Nephron progenitor cell (in vitro differentiated cells): ENCODE measurements around the gene PACRGL.

Source experiments
- DNase-seq: peaks from one replicate; pipeline ENCODE4 v3.0.0; 2021
- H3K27ac Mint-ChIP-seq: 2 replicates; pipeline ENCODE4 v1.8.0; 2021; ENCODE audit warnings: mild to moderate bottlenecking, moderate library complexity, mixed read lengths
- H3K27me3 Mint-ChIP-seq: 2 replicates; pipeline ENCODE4 v1.8.0; 2021; ENCODE audit warnings: mild to moderate bottlenecking, low read depth, mixed read lengths; ENCODE audit not compliant: poor library complexity
- H3K36me3 Mint-ChIP-seq: 2 replicates; pipeline ENCODE4 v1.8.0; 2021; ENCODE audit warnings: low read depth, mixed read lengths
- H3K4me1 Mint-ChIP-seq: 2 replicates; pipeline ENCODE4 v1.8.0; 2021; ENCODE audit warnings: mixed read lengths
- H3K4me3 Mint-ChIP-seq: 2 replicates; pipeline ENCODE4 v1.8.0; 2021; ENCODE audit warnings: mild to moderate bottlenecking, moderate library complexity, mixed read lengths
- H3K9me3 Mint-ChIP-seq: 2 replicates; pipeline ENCODE4 v1.8.0; 2021; ENCODE audit warnings: mild to moderate bottlenecking, moderate library complexity, mixed read lengths
- TF ChIP-seq, protein P1 (sequence below): fragments of 200-600 bp; sonication (generic); IDR thresholded peaks from 2 replicates; pipeline ENCODE4 v1.5.0; 2021; ENCODE audit warnings: antibody characterized with exemption

PACRGL gene

DNA sequence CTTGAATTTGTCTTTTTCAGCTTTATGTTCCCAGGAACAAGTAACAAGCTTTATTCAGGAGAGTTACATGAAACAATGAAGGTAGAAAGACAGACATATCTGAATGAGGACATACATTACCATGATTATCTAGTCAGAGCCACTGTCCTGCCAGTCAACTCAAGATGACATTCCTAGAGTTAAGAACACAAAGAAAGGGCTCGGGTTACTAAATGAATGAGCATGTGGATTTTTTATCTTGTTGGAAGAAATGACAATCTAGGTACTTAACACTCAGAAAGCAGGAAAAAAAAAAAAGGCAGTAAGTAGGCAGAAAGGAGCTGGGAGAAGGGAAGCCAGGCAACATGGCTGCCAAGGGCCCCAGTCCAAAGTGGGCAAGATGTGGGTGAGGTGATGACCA, 28.0 kb upstream of the PACRGL start:
- Mint-ChIP-seq H3K9me3 (peaks cover 20% of the 10 kb centered on the region), H3K4me1 (peaks cover 39% of the 10 kb centered on the region), H3K27ac (no peak overlapping the region), H3K27me3 (peaks cover 3% of the 10 kb centered on the region), H3K4me3 (no peak overlapping the region), H3K36me3 (peaks cover 5% of the 10 kb centered on the region)
- TF ChIP-seq, protein P1, sequence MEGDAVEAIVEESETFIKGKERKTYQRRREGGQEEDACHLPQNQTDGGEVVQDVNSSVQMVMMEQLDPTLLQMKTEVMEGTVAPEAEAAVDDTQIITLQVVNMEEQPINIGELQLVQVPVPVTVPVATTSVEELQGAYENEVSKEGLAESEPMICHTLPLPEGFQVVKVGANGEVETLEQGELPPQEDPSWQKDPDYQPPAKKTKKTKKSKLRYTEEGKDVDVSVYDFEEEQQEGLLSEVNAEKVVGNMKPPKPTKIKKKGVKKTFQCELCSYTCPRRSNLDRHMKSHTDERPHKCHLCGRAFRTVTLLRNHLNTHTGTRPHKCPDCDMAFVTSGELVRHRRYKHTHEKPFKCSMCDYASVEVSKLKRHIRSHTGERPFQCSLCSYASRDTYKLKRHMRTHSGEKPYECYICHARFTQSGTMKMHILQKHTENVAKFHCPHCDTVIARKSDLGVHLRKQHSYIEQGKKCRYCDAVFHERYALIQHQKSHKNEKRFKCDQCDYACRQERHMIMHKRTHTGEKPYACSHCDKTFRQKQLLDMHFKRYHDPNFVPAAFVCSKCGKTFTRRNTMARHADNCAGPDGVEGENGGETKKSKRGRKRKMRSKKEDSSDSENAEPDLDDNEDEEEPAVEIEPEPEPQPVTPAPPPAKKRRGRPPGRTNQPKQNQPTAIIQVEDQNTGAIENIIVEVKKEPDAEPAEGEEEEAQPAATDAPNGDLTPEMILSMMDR: no peak
- DNase-seq: no peak

DNA sequence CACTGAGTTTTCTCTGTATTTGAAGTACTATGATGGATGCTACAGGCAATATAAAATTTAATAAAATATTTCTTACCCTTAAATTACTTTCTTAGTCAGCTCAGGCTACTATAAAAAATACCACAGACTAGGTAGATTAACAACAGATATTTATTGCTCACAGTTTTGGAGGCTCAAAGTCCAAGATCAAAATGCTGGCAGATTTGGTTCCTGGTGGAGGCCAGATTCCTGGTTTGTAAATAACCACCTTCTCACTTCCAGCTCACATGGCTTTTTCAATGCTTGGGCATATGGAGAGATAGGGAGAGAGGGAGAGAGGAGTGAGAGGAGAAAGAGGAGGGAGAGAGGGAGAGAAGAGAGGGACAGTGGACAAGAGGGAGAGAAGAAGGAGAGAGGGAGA, 24.5 kb upstream of the PACRGL start:
- H3K36me3 Mint-ChIP-seq: peaks cover 7% of the 10 kb centered on the region
- TF ChIP-seq, protein P1: no peak
- peaks cover 20% of the 10 kb centered on the region for H3K9me3 Mint-ChIP-seq
- H3K27ac Mint-ChIP-seq: peak overlapping the region; percentile 97
- no peak for DNase-seq
- peaks cover 41% of the 10 kb centered on the region for H3K4me1 Mint-ChIP-seq
- H3K27me3 Mint-ChIP-seq: peaks cover 3% of the 10 kb centered on the region
- no peak overlapping the region for H3K4me3 Mint-ChIP-seq

DNA sequence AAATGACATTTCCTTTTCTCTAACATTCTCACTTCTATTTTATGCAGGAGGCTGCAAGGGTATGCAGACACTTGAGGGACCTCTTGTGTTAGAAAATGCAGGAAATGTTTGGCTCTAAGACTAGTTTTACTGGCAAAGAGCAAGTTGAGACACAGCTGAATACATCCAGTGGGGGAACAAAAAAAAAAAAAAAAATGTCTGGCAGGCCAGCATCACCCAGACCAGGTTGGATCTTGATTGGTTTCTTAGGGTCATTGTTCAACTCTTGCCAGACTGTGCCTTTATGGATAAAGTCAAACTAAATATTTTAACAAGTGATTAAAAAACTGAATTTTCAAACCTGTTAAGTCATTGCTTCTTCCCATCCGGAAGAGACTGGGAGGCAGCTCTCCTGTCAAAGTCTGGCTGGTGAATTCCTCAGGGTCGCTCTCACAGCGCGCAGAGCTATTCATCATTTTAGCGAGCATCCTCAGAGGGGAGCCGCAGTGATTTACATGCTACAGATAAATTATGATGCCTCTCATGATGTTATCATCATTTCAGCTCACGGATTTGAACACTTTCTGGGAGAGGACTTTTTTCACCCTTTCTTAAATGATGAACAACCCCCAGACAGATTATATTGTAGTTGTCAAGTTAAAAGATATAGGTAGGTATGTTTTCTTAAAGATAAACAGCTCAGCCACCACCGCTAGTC, 23.6 kb upstream of the PACRGL start:
- H3K27me3 Mint-ChIP-seq: peaks cover 3% of the 10 kb centered on the region

DNA sequence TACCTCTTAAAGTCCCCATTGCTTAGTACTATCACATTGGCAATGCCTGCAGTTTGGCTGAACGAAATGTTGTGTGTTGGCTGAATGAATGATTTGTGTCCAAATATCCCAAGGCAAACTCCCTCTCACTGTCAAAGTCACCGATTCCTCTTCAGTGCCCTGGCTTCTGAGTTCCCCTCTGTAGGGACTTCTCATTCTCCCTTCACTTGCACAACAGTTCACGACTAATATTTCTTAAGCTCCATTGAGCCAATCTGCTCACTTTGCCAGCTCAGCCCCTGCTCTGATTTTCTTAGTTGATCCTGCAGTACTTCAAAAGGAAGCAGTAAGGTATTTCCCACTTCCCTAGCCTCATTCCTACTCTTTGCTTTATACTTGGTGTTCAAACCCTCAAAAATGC, 21.9 kb upstream of the PACRGL start:
- Mint-ChIP-seq H3K36me3 (peaks cover 13% of the 10 kb centered on the region), H3K27ac (no peak overlapping the region), H3K27me3 (no peaks in the 10 kb centered on the region), H3K4me1 (peaks cover 36% of the 10 kb centered on the region), H3K4me3 (no peak overlapping the region), H3K9me3 (peaks cover 17% of the 10 kb centered on the region)
- no peak for DNase-seq
- TF ChIP-seq, protein P1: no peak

More for the DNA sequence above, 23.6 kb upstream of the PACRGL start:
- peaks cover 18% of the 10 kb centered on the region for H3K9me3 Mint-ChIP-seq
- TF ChIP-seq, protein P1: no peak
- H3K4me1 Mint-ChIP-seq: peaks cover 41% of the 10 kb centered on the region
- DNase-seq: peak; percentile 30
- H3K27ac Mint-ChIP-seq: peak overlapping the region; percentile 97
- H3K4me3 Mint-ChIP-seq: peak overlapping the region; percentile 29
- peaks cover 9% of the 10 kb centered on the region for H3K36me3 Mint-ChIP-seq

DNA sequence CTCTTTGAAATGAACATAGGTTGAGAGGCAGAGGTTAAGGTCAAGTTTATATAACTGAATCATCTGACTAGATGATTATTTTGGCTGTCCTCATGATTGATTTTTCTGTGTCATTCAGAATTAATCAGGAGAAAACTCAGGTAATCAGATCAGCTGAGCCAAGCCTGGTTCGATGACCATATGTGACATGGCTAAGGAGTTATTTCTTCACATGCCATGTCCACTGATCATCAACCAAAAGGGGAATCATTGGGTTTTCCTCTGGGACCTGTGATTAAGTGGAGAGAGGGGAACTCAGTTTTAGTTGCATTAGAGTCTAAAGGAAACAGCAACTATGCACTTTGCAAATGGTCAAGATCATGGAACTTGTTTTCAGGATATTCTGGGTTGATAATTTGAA, 20.3 kb upstream of the PACRGL start:
- Mint-ChIP-seq H3K4me3 (no peak overlapping the region), H3K27me3 (no peaks in the 10 kb centered on the region), H3K36me3 (peaks cover 13% of the 10 kb centered on the region), H3K4me1 (peaks cover 32% of the 10 kb centered on the region), H3K9me3 (peaks cover 17% of the 10 kb centered on the region), H3K27ac (no peak overlapping the region)
- no peak for DNase-seq
- TF ChIP-seq, protein P1: no peak

DNA sequence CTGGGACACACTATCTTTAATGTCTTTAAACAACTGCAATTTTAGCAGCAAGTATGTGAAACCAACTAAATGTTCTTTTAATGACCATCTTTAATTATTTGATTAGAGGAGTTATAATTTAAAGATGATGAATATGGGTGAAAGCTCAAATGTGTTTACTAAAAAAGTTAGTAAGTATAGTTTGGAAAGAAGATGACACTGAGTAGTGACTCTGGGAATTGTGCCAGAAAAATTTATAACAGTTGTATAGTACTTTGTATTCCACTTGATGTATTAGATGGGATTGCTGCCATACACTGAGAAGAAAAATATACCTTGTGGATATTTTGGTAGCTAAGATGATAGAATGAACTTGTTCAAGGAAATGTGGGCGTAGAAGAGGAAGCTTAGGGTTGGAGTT, 19.5 kb upstream of the PACRGL start:
- peaks cover 13% of the 10 kb centered on the region for H3K36me3 Mint-ChIP-seq
- H3K27ac Mint-ChIP-seq: no peak overlapping the region
- no peak overlapping the region for H3K4me3 Mint-ChIP-seq
- TF ChIP-seq, protein P1: no peak
- H3K27me3 Mint-ChIP-seq: no peaks in the 10 kb centered on the region
- DNase-seq: no peak
- H3K4me1 Mint-ChIP-seq: peaks cover 28% of the 10 kb centered on the region
- H3K9me3 Mint-ChIP-seq: peaks cover 17% of the 10 kb centered on the region
